HTR-8/SVneo (cell line): Measurements from ENCODE around the gene JAKMIP2.

Experiments
- DNase-seq: peaks from one replicate; pipeline ENCODE4 v3.0.0; 2011; ENCODE audit warnings: low spot score, mixed read lengths; ENCODE audit not compliant: insufficient read length
- FAIRE-seq: peaks from 2 replicates; lab custom pipeline; 2011; peaks lifted over from hg19 to GRCh38; lab: Jason Lieb, UNC

JAKMIP2 gene

DNA sequence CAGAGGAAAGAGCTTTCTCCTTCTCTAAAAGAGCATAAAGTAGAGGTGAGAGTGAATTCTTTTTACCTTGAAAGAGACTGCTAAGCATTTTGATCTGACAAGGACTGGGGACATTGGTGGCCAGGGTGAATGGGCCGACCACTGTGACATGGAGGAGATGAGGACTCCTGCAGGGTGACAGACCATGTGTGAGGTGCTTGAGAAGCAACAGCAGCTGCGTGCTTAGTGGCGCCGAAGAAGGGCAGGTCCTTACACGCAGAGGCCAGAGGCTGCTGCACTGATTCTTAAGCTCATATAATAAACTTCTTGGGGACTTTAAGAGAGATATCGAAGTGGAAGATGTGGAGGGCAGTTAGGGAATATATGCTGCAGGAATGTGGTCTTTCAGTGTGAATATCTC is 8.7 kb upstream of the JAKMIP2 start:
- no peak for FAIRE-seq
- no peak for DNase-seq

DNA sequence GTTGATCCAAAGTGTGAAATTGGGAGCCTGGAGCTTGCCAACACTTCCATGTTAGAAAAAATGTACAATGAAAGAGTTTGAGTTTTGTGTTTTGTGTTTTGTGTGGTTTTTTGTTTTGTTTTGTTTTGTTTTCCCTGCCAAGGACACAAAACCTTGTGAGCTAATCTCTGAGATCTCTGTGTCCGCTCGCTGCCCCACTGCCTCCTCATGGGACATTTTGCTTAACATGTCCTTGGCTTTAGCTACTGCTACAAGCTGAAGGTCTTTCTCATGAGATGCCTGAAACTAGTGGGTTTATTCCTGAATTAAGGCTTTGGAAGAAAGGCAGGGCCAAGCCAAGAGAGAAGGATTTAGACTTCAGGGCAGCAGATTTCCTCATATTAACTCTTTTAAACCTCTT is 7.3 kb upstream of the JAKMIP2 start:
- no peak for DNase-seq
- FAIRE-seq: no peak

DNA sequence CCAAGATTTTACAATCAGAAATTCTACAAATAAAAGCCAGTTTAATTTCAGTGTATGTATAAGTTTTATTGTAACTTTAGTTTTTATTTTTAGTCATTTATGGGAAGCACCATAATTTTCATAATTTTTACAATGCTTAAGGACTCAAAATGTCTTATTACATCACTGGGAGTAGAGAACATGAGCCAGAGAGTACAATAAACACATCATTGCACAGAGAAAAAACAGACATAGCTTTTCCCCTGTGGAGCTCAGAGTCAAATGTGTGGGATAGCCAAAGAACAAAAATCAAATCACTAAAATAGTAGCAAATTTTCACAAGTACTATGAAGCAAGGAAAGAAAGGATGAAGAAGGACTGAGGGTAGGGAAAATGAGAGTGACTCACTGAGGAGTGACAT is 5.5 kb upstream of the JAKMIP2 start:
- no peak for DNase-seq
- no peak for FAIRE-seq

DNA sequence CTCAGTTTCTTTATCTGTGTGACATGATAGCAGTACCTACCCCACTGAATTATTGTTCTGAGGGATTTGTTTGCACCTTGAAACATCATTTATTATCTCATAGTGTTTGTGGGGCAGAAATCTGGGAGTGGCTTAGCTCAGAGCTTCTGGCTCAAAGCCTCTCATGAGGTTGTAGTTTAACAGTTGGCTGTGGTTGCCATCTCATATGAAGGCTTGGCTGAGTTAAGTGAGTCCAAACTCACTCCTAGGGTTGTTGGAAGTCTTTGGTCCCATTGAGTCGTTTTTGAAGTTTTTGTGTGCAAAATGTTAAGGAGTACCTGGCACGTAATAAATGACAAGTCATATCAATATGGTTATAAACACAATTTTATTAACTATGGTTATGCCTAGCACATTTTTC is 3.6 kb upstream of the JAKMIP2 start:
- FAIRE-seq (no peak), DNase-seq (no peak)

DNA sequence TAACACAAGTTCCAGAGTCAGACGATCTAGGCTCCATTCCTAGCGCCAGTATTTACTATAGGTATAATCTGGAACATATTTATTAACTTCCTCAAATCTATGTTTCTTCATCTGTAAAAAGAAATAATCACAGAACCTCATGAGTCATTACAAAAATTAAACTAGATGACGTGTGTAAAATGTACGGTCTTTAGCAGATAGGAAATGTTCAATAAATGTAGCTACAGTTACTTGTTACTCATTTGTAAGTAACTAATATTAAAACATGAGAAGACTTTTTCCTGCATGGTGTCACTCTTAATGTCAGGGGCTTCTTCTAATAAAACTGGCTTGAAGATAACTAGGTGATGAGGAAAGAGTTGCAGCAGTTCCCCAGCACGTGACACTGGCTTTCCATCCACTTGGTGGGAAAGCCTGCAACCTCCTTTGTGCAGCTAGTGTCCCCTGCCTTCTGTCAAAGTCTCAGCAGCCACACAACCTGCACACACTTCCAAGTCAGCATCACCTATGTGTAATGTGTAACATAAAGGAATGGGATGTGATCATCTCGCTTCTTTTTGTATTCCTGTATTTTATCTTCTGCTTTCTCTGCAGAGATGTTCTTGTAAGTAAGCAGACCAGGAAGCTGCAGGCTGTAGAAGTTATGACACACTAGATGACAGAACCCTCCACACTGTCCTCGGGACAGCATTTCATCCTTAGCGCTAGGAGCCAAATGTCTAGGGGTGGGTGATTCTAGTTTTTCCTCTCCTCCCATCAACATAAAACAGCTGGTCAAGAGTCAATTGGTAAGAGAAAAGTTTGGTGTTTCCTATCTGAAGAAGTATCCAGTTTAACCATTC is 1.8 kb upstream of the JAKMIP2 start:
- DNase-seq (no peak), FAIRE-seq (no peak)

DNA sequence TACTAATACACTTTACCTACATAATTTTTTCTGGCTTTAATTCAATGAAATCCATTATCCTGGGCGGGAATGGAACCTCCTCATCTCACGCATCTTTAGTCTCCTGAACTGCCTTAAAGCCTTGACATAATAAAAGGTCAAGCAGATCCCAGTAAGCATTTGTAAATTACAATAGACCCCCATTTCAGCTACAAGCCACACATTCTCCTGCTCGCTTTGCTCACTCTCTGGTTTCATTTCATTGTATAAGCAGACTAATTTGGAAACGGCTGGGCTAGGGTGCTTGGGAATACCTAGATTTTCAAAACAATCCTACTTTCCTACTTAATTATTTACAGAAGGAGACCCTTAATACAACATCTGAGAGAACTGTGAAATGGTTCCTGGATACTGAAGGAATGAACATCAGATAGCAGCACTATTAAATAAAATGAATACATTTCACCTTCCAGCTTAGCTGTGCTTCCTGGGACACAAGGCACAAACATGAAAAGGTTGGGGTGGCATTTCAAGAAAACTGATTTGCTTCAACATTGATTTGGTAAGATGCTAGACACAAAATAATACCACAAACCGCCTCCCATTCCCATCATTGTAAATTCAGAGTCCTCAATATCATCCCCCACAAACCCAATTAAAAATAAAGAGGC is 1.5 kb downstream of the JAKMIP2 start:
- FAIRE-seq (no peak), DNase-seq (no peak)

DNA sequence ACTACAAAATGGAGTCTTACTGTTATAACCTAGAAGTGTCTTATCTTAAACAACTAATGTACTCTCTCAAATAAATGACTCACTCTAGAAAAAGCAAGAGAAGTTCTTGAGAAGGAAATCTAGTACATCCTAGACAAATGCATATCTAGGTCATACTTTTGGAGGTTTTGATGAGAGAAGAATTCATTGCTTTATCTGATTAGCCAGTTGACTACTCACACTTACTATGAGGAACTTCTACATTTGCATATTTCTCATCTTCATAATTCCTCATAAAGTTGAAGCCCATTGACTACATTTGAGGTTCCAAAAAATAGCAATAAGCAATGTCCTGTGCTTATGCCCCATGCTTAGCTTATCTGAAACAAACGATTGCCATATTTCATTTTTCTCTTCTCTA is 2.8 kb downstream of the JAKMIP2 start:
- DNase-seq: no peak
- no peak for FAIRE-seq

DNA sequence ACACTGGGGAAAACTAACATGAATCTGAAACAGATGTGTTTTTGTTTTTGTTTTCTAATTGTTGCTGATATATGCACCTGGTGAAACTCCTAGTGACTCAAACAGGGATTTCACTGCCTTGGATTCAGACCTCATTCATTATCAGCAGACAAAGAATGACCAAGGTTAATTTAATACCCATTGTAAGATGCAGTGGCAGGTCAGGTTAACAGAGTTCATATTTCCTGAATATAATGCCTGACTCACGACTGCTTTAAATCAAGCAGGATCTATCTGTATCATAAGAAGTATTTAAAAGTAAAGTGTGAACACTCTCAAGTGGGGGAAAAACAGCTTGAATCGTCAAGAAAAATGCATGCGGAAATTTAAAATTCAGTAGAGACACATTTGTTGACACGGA is 5.5 kb downstream of the JAKMIP2 start:
- FAIRE-seq: no peak
- no peak for DNase-seq

DNA sequence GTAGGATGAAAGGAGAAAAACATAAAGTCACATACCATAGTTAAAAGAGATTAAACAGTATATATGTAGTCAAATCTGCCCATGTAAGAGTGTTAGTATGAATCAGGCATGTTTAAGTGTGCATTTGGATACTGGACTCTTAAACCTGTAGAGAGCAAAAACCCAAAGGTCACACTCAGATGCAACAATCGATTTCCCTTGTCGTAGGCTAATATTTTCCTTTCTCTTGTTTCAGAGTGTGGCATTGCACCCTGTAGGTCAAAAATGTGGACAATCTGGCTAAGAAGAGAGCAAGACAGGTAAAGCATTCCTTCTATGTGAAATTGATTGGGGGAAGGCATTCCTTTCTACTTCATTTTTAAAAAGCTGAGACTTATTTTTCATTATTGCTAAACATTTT is 8.9 kb downstream of the JAKMIP2 start:
- no peak for FAIRE-seq

DNA sequence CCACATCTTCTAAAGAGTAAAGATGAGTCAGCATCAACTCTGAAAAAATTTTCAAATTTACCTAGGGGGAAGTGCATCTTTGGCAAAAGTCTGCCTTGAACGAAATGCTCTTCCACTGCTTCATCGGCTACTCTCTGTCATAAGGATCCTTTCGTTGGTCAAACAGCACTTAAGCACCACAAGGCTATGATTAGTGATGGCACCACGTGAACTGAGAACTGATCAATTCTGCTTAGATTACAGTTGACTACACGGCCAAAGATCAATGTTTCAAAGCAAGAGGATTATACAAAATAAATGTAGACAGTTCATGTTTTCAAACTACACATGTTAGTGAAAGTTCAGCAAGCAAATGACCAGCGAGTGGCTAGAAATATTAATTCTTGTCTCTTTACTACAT is 9.4 kb downstream of the JAKMIP2 start:
- DNase-seq: no peak
- FAIRE-seq: no peak

More for the DNA sequence above, 8.9 kb downstream of the JAKMIP2 start:
- no peak for DNase-seq

DNA sequence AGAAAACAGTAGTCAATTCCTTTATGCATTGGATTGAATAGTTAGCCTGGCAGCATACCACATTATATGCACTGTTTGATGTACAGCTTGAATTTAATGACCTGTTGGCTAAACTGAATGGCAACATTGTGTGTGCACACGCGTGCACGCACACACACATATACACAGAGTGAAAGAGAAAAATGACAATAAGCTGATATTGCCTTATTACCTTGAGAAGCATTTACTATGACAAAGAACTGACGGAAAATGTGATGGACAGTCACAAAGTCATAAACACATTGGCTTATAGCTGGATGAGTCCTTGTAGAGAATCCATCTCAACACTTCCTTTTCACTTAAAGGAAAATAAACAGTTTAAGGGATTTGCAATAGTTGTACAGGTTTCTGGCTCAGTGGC is 15.5 kb downstream of the JAKMIP2 start:
- no peak for FAIRE-seq

DNA sequence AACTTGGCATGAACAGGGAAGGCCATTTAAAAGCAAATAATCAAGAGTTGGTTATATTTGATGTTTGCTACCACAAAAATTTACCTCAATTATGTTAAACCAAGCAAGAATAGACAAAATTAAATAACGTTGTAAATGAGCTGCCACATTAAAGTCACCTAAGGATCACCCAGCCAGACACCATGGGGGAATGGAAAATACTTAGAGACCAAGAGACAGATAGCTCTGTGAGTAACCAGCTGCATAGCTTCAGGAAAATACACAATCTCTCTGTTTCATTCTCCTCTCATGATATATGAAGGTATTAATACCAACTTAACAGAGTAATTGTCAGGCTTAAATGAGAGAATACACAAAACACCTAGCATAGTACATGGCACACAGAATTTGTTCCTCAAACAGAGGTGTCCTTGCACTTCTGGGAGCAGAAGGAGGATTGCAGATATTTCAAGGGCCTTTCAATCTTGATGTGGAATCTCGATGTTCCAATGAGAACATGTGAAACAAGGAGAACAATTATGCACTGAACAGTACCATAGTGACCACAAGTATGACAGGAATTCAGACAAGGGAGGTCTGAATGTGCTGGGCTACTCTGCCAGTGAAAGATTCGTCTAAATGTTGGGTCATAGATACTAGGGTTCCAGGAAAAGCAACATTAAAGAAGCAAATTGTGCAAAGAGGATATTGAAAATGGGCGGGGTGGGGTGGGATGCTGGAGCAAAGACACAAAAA is 18.6 kb downstream of the JAKMIP2 start:
- DNase-seq (no peak), FAIRE-seq (peak; percentile 38)

More for the DNA sequence above, 15.5 kb downstream of the JAKMIP2 start:
- DNase-seq: no peak

DNA sequence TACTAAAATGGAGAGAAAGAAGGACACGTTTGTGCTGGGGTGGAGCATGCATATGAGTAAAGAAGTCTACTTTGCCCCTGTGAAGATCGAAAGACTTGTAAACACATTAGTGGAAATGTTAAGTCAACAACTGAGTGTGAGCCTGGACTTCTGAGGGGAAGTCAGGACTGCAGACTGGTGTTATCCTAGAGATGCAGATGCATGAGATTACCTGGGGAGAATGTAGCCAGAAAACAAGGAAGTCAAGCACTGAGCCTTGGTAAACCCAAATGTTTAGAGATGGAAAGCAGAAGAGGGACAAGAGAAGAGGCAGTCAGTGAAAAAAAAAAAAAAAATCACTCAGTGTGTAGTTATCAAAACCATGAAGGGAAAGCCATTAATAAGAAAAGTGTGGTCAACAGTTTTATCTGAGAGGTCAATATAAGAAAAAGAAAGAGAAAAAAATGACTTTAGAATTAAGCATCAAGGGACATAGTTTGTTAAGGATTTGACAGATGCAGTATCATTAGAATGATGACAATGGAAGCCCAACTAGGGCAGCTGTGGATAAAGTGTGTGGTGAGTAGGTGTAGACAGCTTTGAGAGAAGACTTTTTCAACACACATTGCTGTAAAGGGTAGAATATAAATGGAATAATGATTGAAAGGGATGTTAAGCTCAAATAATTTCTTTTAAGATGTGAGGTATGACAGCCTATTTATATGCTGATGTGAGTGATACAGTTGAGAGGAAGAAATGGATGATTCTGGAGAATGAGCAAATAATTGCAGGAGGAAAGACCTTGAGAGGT is 22.2 kb downstream of the JAKMIP2 start:
- FAIRE-seq: no peak
- no peak for DNase-seq

DNA sequence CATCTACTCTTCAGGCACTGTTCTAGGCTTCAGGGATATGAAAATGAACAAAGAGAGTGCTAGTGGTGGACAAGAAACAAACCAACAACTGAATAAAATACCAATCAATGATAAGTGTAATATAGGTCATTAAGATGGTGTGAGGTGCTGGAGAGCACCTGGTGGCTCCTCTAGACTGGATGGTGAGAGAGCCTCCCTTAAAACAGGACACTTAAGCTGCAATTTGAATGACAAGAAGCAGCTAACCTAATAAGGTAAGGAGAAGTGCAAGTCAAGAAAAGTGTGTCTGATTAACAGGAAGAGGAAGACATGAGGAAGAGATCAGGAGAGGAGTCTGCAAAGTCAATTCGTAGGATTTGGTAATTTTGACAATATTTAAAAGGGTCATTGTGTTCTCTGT is 23.1 kb downstream of the JAKMIP2 start:
- DNase-seq (no peak), FAIRE-seq (no peak)

DNA sequence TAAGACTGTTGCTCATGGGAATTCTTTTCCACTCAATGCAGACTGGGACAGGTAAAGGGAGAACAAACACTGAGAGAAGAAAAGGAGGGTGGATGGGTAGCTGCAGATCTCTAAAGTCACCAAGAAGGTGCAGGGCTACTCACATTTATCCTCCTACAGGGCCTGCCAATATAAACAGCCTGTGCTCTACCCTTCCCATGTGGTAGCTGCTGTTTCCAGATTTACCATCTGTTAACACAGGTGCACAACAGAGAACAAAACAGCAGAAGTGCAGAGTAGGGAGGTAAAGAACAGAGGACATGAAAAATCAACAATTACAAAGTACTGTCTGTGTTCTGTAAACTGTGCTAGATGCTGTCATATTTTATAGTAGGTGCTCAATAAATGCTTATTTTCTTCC is 26.0 kb downstream of the JAKMIP2 start:
- DNase-seq (no peak), FAIRE-seq (no peak)

DNA sequence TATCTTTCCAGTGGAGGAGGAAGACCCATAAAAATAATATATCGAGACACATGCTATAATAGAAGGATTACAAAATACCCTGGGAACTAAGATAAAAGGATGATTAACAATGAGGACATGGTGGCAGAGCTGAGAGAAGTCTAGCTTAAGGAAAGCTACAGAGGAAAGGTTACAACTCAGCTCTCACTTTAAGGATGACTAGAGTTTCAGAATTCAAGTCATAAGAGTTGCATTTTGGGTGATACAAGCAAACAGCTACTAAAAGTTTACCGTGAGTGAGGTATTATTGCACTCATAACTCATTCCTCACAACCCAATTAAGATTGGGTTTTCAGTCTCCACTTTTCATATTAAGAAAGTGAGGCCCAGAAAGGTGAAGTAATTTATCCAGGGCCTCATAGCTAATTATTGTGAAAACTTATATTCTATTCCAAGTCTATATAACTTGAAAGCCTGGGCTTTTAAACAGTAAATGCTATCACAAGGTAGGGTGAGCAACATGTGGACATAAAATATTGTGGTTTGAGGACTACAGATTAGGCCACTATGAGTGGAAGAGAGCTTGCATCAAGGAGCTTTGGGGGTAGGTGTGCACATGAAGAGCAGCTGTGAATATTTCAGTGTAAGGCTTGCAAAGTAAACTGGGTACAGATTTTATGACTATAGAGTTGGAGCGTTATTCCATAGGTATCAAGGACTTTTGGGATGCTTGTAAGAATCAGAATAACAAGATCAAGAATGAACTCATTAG is 28.0 kb downstream of the JAKMIP2 start:
- FAIRE-seq: no peak
- no peak for DNase-seq

DNA sequence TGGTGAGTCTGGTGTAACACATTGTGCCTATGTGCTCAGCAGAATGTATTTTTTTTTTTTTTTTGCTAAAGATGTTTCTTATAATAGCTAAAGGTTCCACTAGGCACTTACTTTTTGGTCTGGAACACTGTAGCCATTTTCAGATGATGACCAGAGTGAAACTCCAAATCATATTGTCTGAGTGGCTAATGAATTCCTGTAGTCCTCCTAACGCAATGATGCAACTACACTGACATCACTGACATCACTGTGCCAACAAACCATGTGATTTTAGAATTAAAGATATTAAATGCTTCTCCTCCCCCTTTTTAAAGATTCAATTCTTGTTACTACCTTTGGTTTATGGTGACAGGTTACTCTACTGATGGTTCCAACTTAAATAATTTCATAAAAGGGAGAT is 28.8 kb downstream of the JAKMIP2 start:
- DNase-seq (no peak), FAIRE-seq (no peak)

DNA sequence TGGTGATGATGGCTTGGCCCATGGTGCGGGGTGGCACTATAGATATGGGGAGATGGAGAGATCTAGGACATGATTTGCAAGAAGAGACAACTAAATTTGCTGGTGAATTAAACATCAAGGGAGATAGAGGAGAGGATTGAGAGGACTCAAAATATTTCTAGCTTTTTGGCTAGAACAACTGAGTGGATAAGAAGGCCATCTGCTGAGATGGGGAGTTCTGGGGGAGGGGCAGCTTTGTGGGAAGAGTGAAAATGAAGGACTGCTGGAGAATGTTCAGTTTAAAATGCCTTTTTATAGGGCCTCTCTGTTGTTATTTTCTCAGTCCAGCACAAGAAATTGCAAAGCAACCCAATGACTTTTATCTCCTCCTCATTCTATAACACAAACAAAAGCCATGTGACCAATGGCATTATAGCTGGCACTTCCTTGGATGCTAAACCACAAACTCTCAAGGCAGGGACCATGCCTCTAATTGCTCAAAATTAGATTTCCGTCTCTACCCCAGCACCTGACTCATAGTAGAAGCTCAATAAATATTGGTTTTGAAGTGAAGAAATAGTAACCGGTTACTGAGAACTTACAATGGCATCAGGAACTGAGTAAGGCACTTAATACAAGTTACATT is 29.8 kb downstream of the JAKMIP2 start:
- no peak for FAIRE-seq
- no peak for DNase-seq

DNA sequence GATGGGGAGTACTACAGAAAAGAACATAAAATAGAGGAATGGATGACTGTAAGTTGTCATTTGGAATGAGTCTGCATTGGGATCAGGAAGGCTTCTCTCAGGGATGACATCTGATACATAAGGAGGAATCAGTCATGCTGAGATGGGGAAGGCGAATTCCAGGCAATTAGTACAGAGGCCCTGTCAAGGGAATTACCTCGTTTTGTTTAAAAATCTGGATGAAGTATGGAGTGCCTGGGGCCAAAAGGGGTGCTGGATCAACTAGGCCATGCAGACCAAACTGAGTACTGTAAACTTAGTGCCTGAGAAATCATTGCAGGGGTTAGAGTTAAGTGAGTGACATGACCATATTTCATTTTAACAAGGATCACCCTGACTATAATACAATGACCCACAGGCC is 30.5 kb downstream of the JAKMIP2 start:
- FAIRE-seq (no peak), DNase-seq (no peak)
